Upper lobe of left lung (tissue), 6 donors: ENCODE measurements around the gene LRPAP1. TPM values are rescaled to one million over a fixed set of nuclear protein-coding genes. Genes with fewer than 3 reads are reported as not detected.

Source experiments
- ATAC-seq, 2 donors: fragments of 200-7000 bp; cut with Tn5 transposase; one replicate each; pipeline ENCODE4 v1.9.1; 2022; ENCODE audit warnings: mild to moderate bottlenecking in 2 of 2, moderate library complexity in 2 of 2; ENCODE audit not compliant: low FRiP score in 2 of 2
- DNase-seq, 2 donors: peaks; one replicate each; pipeline ENCODE4 v3.0.0-alpha.2; 2019 to 2020
- H3K27ac ChIP-seq, 4 donors: fragments of 200-600 bp; sonication (generic); one replicate each; pipeline ENCODE4 v1.5.1; 2016 to 2019
- H3K27me3 ChIP-seq, 4 donors: fragments of 200-600 bp; sonication (generic); one replicate each; pipeline ENCODE4 v1.5.1; 2017 to 2019
- H3K36me3 ChIP-seq, 4 donors: fragments of 200-600 bp; sonication (generic); one replicate each; pipeline ENCODE4 v1.5.1; 2016 to 2019
- H3K4me1 ChIP-seq, 4 donors: fragments of 200-600 bp; sonication (generic); one replicate each; pipeline ENCODE4 v1.5.1; 2018 to 2019
- H3K4me3 ChIP-seq, 4 donors: fragments of 200-600 bp; sonication (generic); one replicate each; pipeline ENCODE4 v1.5.1; 2017 to 2019; ENCODE audit warnings: mild to moderate bottlenecking in 2 of 4, moderate library complexity in 1 of 4
- H3K9me3 ChIP-seq, 4 donors: fragments of 200-600 bp; sonication (generic); one replicate each; pipeline ENCODE4 v1.5.1; 2018 to 2019
- EP300 ChIP-seq, 4 donors: sonication (generic); formaldehyde crosslinking; IDR thresholded peaks; one replicate each; pipeline ENCODE4 v1.5.1; 2017; ENCODE audit warnings: antibody characterized with exemption in 4 of 4, control low read depth in 2 of 4
- POLR2A ChIP-seq, 4 donors: fragments of 450-650 bp; IDR thresholded peaks; one replicate each; pipeline ENCODE4 v1.5.1; 2016 to 2017; ENCODE audit warnings: antibody characterized with exemption in 4 of 4, mild to moderate bottlenecking in 2 of 4
- POLR2AphosphoS5 ChIP-seq, 2 donors: sonication (generic); formaldehyde crosslinking; IDR thresholded peaks; one replicate each; pipeline ENCODE4 v1.5.1; 2017; ENCODE audit warnings: antibody characterized with exemption in 2 of 2
- WGBS, 2 donors: methylation state at CpG; one replicate each; pipeline ENCODE4 v1.1.5; 2017 to 2018; 5-methylcytosine and 5-hydroxymethylcytosine counted together
- total RNA-seq, 6 donors: library from RNA; depleted of rRNA in 4 of 6; stranded (reverse); fragments of >200 nt in 4 of 6; gene quantifications; one replicate each; pipeline versions ENCODE4 v1.1.0 to v1.2.1, GENCODE V29; 2016 to 2021
- TF ChIP-seq, protein P1 (sequence below), 6 experiments: fragments of 450-650 bp in 4 of 6; fragments of 200-600 bp in 2 of 6; sonication (generic) in 2 of 6; IDR thresholded peaks; one replicate each; pipeline ENCODE4 v1.5.1; 2016 to 2019; ENCODE audit warnings: antibody characterized with exemption in 6 of 6
- donor health status: DM: no; HTN: no; CAD: no; lungs with moderate emphysema.
- donor health status: DM: no; HTN: yes; CAD: no; lungs with severe emphysema.

Gene LRPAP1
- total RNA-seq, 6 donors from 2014 or later: 98.5 to 267 (median 251) TPM

- Histone ChIP-seq H3K27me3 (no peaks in the 10 kb centered on the region), H3K27ac (no peak overlapping the region), H3K9me3 (no peaks in the 10 kb centered on the region), H3K36me3 (no peaks in the 10 kb centered on the region), H3K4me3 (no peak overlapping the region), H3K4me1 (peaks cover 0 to 8% (median 4%) of the 10 kb centered on the region in 4 donors)
- TF ChIP-seq POLR2AphosphoS5 (IDR thresholded peaks at IDR 0.05) (no peak), EP300 (IDR thresholded peaks at IDR 0.05) (no peak), POLR2A (IDR thresholded peaks at IDR 0.05) (no peak)
- TF ChIP-seq, protein P1, sequence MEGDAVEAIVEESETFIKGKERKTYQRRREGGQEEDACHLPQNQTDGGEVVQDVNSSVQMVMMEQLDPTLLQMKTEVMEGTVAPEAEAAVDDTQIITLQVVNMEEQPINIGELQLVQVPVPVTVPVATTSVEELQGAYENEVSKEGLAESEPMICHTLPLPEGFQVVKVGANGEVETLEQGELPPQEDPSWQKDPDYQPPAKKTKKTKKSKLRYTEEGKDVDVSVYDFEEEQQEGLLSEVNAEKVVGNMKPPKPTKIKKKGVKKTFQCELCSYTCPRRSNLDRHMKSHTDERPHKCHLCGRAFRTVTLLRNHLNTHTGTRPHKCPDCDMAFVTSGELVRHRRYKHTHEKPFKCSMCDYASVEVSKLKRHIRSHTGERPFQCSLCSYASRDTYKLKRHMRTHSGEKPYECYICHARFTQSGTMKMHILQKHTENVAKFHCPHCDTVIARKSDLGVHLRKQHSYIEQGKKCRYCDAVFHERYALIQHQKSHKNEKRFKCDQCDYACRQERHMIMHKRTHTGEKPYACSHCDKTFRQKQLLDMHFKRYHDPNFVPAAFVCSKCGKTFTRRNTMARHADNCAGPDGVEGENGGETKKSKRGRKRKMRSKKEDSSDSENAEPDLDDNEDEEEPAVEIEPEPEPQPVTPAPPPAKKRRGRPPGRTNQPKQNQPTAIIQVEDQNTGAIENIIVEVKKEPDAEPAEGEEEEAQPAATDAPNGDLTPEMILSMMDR (IDR thresholded peaks at IDR 0.05): no peak
- 75 to 88% methylated on average over 9 to 16 of the region's 22 CpGs for WGBS, 2 donors
- peak in 1 of 2 donors; percentile 81 for DNase-seq
- ATAC-seq: no peak
Measured at GRCh38 chr4:3476341-3476747, 55.9 kb downstream of the LRPAP1 start.

- H3K36me3 ChIP-seq: no peaks in the 10 kb centered on the region
- no peak for TF ChIP-seq POLR2AphosphoS5 (IDR thresholded peaks at IDR 0.05)
- TF ChIP-seq POLR2A (IDR thresholded peaks at IDR 0.05): no peak
- TF ChIP-seq EP300 (IDR thresholded peaks at IDR 0.05): no peak
- TF ChIP-seq, protein P1 (IDR thresholded peaks at IDR 0.05): no peak
- no peaks in the 10 kb centered on the region for H3K27me3 ChIP-seq
- peak in 1 of 2 donors; percentile 54 for DNase-seq
- ATAC-seq: no peak
- H3K27ac ChIP-seq: no peak overlapping the region
- H3K9me3 ChIP-seq: no peaks in the 10 kb centered on the region
- WGBS, 2 donors: 73 to 83% methylated on average over 15 to 16 of the region's 22 CpGs
- H3K4me1 ChIP-seq: peaks cover 0 to 5% (median 3%) of the 10 kb centered on the region in 4 donors
- no peak overlapping the region for H3K4me3 ChIP-seq
Measured at GRCh38 chr4:3475713-3476260, 56.4 kb downstream of the LRPAP1 start.

- no peak overlapping the region for H3K4me3 ChIP-seq
- H3K27me3 ChIP-seq: no peaks in the 10 kb centered on the region
- WGBS, 2 donors: 65 to 77% methylated on average over 11 to 15 of the region's 15 CpGs
- DNase-seq: peak in 1 of 2 donors; percentile 57
- H3K36me3 ChIP-seq: no peaks in the 10 kb centered on the region
- H3K9me3 ChIP-seq: no peaks in the 10 kb centered on the region
- peaks cover 0 to 5% (median 0%) of the 10 kb centered on the region in 4 donors for H3K4me1 ChIP-seq
- TF ChIP-seq, protein P1 (IDR thresholded peaks at IDR 0.05): no peak
- TF ChIP-seq POLR2AphosphoS5 (IDR thresholded peaks at IDR 0.05) (no peak), POLR2A (IDR thresholded peaks at IDR 0.05) (no peak), EP300 (IDR thresholded peaks at IDR 0.05) (no peak)
- no peak for ATAC-seq
- no peak overlapping the region for H3K27ac ChIP-seq
Measured at GRCh38 chr4:3475041-3475712, 57.0 kb downstream of the LRPAP1 start.

DNA sequence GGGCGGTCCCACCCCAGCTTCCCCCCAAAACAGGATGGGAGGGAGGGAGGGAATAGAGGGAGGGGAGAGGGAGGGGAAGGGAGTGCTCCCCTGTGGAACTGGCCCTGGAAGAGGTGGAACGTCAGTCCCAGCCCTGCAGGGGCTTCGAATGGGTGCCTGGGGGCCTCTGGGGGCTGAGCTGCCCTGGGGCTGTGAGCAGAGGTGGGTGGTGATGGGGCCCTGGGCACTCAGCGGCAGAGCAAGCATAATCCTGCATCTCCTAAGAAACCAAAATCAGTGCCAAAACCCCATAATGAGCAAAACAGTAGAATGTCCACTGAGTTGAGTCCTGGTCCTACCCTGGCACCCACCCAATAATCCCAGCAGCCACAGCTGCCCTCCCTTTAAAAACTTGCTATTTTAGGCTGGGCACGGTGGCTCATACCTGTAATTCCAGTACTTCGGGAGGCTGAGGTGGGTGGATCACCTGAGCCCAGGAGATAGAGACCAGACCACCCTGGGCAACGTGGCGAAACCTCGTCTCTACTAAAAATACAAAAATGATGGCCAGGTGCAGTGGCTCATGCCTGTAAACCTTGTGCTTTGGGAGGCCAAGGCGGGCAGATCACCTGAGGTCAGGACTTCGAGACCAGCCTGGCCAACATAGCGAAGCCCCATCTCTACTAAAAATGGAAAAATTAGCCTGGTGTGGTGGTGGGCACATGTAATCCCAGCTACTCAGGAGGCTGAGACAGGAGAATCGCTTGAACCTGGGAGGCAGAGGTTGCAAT, 58.0 kb downstream of the LRPAP1 start:
- no peak for ATAC-seq

More for the DNA sequence above, 58.0 kb downstream of the LRPAP1 start:
- Histone ChIP-seq H3K4me3 (no peak overlapping the region), H3K27me3 (no peaks in the 10 kb centered on the region), H3K9me3 (no peaks in the 10 kb centered on the region), H3K27ac (no peak overlapping the region), H3K36me3 (no peaks in the 10 kb centered on the region), H3K4me1 (peaks cover 0 to 11% (median 0%) of the 10 kb centered on the region in 4 donors)
- DNase-seq: peak in 1 of 2 donors; percentile 33
- TF ChIP-seq EP300 (IDR thresholded peaks at IDR 0.05) (no peak), POLR2A (IDR thresholded peaks at IDR 0.05) (no peak), POLR2AphosphoS5 (IDR thresholded peaks at IDR 0.05) (no peak)
- TF ChIP-seq, protein P1 (IDR thresholded peaks at IDR 0.05): no peak
- WGBS, 2 donors: 86% methylated on average over 12 to 13 of the region's 13 CpGs
